ENCODE measurements around the gene ARID4A. TPM values are rescaled to one million over a fixed set of nuclear protein-coding genes. Genes with fewer than 3 reads are reported as not detected.

The ARID4A gene
- total and polyA plus RNA-seq, 2 of the 13 experiments (the other 11 are each of a cell fraction or from before 2014, with no cell fraction given): 7.2 to 9.7 TPM

DNA sequence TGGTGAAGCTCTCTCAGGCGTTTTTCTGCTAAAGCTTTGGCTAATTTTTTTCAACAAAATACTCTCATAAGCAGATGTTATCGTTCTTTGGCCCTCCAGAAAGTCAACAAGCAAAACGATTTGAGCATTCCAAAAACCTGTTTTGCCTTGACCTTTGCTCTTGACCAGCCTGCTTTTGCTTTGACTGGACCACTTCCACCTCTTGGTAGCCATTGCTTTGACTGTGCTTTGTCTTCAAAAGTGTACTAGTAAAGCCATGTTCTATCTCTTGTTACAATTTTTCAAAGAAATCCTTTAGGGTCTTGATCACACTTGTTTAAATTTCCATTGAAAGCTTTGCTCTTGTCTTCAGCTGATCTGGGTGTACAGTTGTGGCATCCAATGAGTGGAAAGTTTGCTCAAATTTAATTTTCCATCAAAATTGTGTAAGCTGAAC lies 10.7 kb upstream of the ARID4A start (continued):
- TF ChIP-seq ZNF441 (CRISPR knock-in tag; IDR thresholded peaks at IDR 0.05; ENCODE audit: borderline replicate concordance): no peak
- TF ChIP-seq TMF1 (CRISPR knock-in tag; IDR thresholded peaks at IDR 0.05; ENCODE audit: low read depth): no peak
- TF ChIP-seq ZNF589 (CRISPR knock-in tag; conservative IDR thresholded peaks at IDR 0.05): no peak
- no peak for TF ChIP-seq NCOA1 (CRISPR knock-in tag; IDR thresholded peaks at IDR 0.05)
- TF ChIP-seq, protein P1, sequence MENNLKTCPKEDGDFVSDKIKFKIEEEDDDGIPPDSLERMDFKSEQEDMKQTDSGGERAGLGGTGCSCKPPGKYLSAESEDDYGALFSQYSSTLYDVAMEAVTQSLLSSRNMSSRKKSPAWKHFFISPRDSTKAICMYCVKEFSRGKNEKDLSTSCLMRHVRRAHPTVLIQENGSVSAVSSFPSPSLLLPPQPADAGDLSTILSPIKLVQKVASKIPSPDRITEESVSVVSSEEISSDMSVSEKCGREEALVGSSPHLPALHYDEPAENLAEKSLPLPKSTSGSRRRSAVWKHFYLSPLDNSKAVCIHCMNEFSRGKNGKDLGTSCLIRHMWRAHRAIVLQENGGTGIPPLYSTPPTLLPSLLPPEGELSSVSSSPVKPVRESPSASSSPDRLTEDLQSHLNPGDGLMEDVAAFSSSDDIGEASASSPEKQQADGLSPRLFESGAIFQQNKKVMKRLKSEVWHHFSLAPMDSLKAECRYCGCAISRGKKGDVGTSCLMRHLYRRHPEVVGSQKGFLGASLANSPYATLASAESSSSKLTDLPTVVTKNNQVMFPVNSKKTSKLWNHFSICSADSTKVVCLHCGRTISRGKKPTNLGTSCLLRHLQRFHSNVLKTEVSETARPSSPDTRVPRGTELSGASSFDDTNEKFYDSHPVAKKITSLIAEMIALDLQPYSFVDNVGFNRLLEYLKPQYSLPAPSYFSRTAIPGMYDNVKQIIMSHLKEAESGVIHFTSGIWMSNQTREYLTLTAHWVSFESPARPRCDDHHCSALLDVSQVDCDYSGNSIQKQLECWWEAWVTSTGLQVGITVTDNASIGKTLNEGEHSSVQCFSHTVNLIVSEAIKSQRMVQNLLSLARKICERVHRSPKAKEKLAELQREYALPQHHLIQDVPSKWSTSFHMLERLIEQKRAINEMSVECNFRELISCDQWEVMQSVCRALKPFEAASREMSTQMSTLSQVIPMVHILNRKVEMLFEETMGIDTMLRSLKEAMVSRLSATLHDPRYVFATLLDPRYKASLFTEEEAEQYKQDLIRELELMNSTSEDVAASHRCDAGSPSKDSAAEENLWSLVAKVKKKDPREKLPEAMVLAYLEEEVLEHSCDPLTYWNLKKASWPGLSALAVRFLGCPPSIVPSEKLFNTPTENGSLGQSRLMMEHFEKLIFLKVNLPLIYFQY (CRISPR knock-in tag; IDR thresholded peaks at IDR 0.05; ENCODE audit: borderline replicate concordance): no peak
- no peak for TF ChIP-seq NFKBIZ (CRISPR knock-in tag; IDR thresholded peaks at IDR 0.05)
- TF ChIP-seq, protein P2, sequence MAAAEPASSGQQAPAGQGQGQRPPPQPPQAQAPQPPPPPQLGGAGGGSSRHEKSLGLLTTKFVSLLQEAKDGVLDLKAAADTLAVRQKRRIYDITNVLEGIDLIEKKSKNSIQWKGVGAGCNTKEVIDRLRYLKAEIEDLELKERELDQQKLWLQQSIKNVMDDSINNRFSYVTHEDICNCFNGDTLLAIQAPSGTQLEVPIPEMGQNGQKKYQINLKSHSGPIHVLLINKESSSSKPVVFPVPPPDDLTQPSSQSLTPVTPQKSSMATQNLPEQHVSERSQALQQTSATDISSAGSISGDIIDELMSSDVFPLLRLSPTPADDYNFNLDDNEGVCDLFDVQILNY (CRISPR knock-in tag; conservative IDR thresholded peaks at IDR 0.05): no peak
- TF ChIP-seq, protein P3, sequence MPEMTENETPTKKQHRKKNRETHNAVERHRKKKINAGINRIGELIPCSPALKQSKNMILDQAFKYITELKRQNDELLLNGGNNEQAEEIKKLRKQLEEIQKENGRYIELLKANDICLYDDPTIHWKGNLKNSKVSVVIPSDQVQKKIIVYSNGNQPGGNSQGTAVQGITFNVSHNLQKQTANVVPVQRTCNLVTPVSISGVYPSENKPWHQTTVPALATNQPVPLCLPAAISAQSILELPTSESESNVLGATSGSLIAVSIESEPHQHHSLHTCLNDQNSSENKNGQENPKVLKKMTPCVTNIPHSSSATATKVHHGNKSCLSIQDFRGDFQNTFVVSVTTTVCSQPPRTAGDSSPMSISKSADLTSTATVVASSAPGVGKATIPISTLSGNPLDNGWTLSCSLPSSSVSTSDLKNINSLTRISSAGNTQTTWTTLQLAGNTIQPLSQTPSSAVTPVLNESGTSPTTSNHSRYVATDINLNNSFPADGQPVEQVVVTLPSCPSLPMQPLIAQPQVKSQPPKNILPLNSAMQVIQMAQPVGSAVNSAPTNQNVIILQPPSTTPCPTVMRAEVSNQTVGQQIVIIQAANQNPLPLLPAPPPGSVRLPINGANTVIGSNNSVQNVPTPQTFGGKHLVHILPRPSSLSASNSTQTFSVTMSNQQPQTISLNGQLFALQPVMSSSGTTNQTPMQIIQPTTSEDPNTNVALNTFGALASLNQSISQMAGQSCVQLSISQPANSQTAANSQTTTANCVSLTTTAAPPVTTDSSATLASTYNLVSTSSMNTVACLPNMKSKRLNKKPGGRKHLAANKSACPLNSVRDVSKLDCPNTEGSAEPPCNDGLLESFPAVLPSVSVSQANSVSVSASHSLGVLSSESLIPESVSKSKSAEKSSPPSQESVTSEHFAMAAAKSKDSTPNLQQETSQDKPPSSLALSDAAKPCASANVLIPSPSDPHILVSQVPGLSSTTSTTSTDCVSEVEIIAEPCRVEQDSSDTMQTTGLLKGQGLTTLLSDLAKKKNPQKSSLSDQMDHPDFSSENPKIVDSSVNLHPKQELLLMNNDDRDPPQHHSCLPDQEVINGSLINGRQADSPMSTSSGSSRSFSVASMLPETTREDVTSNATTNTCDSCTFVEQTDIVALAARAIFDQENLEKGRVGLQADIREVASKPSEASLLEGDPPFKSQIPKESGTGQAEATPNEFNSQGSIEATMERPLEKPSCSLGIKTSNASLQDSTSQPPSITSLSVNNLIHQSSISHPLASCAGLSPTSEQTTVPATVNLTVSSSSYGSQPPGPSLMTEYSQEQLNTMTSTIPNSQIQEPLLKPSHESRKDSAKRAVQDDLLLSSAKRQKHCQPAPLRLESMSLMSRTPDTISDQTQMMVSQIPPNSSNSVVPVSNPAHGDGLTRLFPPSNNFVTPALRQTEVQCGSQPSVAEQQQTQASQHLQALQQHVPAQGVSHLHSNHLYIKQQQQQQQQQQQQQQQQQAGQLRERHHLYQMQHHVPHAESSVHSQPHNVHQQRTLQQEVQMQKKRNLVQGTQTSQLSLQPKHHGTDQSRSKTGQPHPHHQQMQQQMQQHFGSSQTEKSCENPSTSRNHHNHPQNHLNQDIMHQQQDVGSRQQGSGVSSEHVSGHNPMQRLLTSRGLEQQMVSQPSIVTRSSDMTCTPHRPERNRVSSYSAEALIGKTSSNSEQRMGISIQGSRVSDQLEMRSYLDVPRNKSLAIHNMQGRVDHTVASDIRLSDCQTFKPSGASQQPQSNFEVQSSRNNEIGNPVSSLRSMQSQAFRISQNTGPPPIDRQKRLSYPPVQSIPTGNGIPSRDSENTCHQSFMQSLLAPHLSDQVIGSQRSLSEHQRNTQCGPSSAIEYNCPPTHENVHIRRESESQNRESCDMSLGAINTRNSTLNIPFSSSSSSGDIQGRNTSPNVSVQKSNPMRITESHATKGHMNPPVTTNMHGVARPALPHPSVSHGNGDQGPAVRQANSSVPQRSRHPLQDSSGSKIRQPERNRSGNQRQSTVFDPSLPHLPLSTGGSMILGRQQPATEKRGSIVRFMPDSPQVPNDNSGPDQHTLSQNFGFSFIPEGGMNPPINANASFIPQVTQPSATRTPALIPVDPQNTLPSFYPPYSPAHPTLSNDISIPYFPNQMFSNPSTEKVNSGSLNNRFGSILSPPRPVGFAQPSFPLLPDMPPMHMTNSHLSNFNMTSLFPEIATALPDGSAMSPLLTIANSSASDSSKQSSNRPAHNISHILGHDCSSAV (CRISPR knock-in tag; IDR thresholded peaks at IDR 0.05; ENCODE audit: borderline replicate concordance): no peak
- TF ChIP-seq MTF1 (CRISPR knock-in tag; IDR thresholded peaks at IDR 0.05): no peak
- TF ChIP-seq, protein P4, sequence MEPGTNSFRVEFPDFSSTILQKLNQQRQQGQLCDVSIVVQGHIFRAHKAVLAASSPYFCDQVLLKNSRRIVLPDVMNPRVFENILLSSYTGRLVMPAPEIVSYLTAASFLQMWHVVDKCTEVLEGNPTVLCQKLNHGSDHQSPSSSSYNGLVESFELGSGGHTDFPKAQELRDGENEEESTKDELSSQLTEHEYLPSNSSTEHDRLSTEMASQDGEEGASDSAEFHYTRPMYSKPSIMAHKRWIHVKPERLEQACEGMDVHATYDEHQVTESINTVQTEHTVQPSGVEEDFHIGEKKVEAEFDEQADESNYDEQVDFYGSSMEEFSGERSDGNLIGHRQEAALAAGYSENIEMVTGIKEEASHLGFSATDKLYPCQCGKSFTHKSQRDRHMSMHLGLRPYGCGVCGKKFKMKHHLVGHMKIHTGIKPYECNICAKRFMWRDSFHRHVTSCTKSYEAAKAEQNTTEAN (CRISPR knock-in tag; conservative IDR thresholded peaks at IDR 0.05): no peak
- TF ChIP-seq, protein P5, sequence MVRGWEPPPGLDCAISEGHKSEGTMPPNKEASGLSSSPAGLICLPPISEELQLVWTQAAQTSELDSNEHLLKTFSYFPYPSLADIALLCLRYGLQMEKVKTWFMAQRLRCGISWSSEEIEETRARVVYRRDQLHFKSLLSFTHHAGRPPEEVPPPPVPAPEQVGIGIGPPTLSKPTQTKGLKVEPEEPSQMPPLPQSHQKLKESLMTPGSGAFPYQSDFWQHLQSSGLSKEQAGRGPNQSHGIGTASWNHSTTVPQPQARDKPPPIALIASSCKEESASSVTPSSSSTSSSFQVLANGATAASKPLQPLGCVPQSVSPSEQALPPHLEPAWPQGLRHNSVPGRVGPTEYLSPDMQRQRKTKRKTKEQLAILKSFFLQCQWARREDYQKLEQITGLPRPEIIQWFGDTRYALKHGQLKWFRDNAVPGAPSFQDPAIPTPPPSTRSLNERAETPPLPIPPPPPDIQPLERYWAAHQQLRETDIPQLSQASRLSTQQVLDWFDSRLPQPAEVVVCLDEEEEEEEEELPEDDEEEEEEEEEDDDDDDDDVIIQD (CRISPR knock-in tag; IDR thresholded peaks at IDR 0.05; ENCODE audit: low read depth): peak; percentile 99

All from HepG2 (cell line).